GM21619 (cell line): ENCODE data around the gene TMEM156.

Source experiments
- ATAC-seq: cut with Tn5 transposase; IDR thresholded peaks from one replicate; pipeline ENCODE4 v1.9.1; 2021; ENCODE audit not compliant: unreplicated experiment

TMEM156 gene

GRCh38 chr4:39032218-39033085, at the start of gene TMEM156:
Gene TMEM156, minus strand, starts transcription at chr4:39032409. Its CDS starts 96 bp downstream, at chr4:39032313.
- ATAC-seq: peak; percentile 60

GRCh38 chr4:39078829-39079228, 46.6 kb upstream of the TMEM156 start:
- no peak for ATAC-seq

- ATAC-seq: no peak
Measured at GRCh38 chr4:39068907-39069306, 36.7 kb upstream of the TMEM156 start.

- ATAC-seq: no peak
Measured at GRCh38 chr4:39067451-39067850, 35.2 kb upstream of the TMEM156 start.

- no peak for ATAC-seq
Measured at GRCh38 chr4:39067031-39067430, 34.8 kb upstream of the TMEM156 start.

GRCh38 chr4:39066371-39066770, 34.2 kb upstream of the TMEM156 start:
- no peak for ATAC-seq

GRCh38 chr4:39063430-39063829, 31.2 kb upstream of the TMEM156 start:
- ATAC-seq: no peak

- no peak for ATAC-seq
Measured at GRCh38 chr4:39062770-39063097, 30.5 kb upstream of the TMEM156 start.

- ATAC-seq: no peak
Measured at GRCh38 chr4:39062094-39062769, 30.0 kb upstream of the TMEM156 start, which contains the start of gene KLHL5. Gene KLHL5, plus strand, starts transcription at chr4:39062232. Its CDS starts 421 bp downstream, at chr4:39062653.

- ATAC-seq: no peak
Measured at GRCh38 chr4:39061457-39061856, 29.2 kb upstream of the TMEM156 start.

- no peak for ATAC-seq
Measured at GRCh38 chr4:39056023-39056422, 23.8 kb upstream of the TMEM156 start.

GRCh38 chr4:39054497-39054896, 22.3 kb upstream of the TMEM156 start:
- no peak for ATAC-seq

GRCh38 chr4:39053983-39054382, 21.8 kb upstream of the TMEM156 start:
- no peak for ATAC-seq

GRCh38 chr4:39051492-39051891, 19.3 kb upstream of the TMEM156 start:
- no peak for ATAC-seq

- no peak for ATAC-seq
Measured at GRCh38 chr4:39050590-39050989, 18.4 kb upstream of the TMEM156 start.

GRCh38 chr4:39048311-39048710, 16.1 kb upstream of the TMEM156 start:
- ATAC-seq: no peak

GRCh38 chr4:39047681-39048080, 15.5 kb upstream of the TMEM156 start:
- ATAC-seq: no peak

GRCh38 chr4:39046249-39046648, 14.0 kb upstream of the TMEM156 start:
- ATAC-seq: no peak

GRCh38 chr4:39045827-39046221, 13.6 kb upstream of the TMEM156 start:
- ATAC-seq: no peak

GRCh38 chr4:39044956-39045826, 13.0 kb upstream of the TMEM156 start:
- ATAC-seq: peak; percentile 34

- peak; percentile 57 for ATAC-seq
Measured at GRCh38 chr4:39044364-39044955, 12.3 kb upstream of the TMEM156 start.
